HEK293 (cell line): ENCODE measurements around the gene TSR1.

ENCODE experiments used
- GLIS2 ChIP-seq: fragments of 450-650 bp; formaldehyde crosslinking; IDR thresholded peaks from 2 replicates; pipeline ENCODE4 v1.5.1; 2016; ENCODE audit warnings: missing biosample characterization, missing genetic modification characterization
- KLF8 ChIP-seq: fragments of 450-650 bp; formaldehyde crosslinking; IDR thresholded peaks from 2 replicates; pipeline ENCODE4 v1.5.1; 2016; ENCODE audit warnings: missing biosample characterization, missing genetic modification characterization
- PRDM1 ChIP-seq: fragments of 450-650 bp; formaldehyde crosslinking; IDR thresholded peaks from 2 replicates; pipeline ENCODE4; 2016; ENCODE audit warnings: missing biosample characterization, missing genetic modification characterization
- PRDM10 ChIP-seq: fragments of 450-650 bp; formaldehyde crosslinking; IDR thresholded peaks from 2 replicates; pipeline ENCODE4 v1.5.1; 2016; ENCODE audit warnings: missing biosample characterization, missing genetic modification characterization
- WT1 ChIP-seq: fragments of 450-650 bp; formaldehyde crosslinking; IDR thresholded peaks from 2 replicates; pipeline ENCODE4 v1.5.1; 2016; ENCODE audit warnings: missing biosample characterization, missing genetic modification characterization
- ZBTB1 ChIP-seq: fragments of 450-650 bp; formaldehyde crosslinking; IDR thresholded peaks from 2 replicates; pipeline ENCODE4 v1.5.1; 2016; ENCODE audit warnings: missing biosample characterization, missing genetic modification characterization
- ZBTB10 ChIP-seq: fragments of 450-650 bp; formaldehyde crosslinking; IDR thresholded peaks from 2 replicates; pipeline ENCODE4 v1.5.1; 2016; ENCODE audit warnings: missing biosample characterization, missing genetic modification characterization
- ZBTB21 ChIP-seq: fragments of 450-650 bp; formaldehyde crosslinking; IDR thresholded peaks from 2 replicates; pipeline ENCODE4 v1.5.1; 2017; ENCODE audit warnings: missing biosample characterization, missing genetic modification characterization
- ZBTB7A ChIP-seq: fragments of 450-650 bp; formaldehyde crosslinking; IDR thresholded peaks from 2 replicates; pipeline ENCODE4 v1.5.1; 2016; ENCODE audit warnings: low read depth, missing biosample characterization, missing genetic modification characterization
- ZFP69B ChIP-seq: fragments of 450-650 bp; formaldehyde crosslinking; IDR thresholded peaks from 2 replicates; pipeline ENCODE4 v1.5.1; 2016; ENCODE audit warnings: missing biosample characterization, missing genetic modification characterization
- ZNF112 ChIP-seq: fragments of 450-650 bp; formaldehyde crosslinking; IDR thresholded peaks from 2 replicates; pipeline ENCODE4 v1.5.0; 2017; ENCODE audit warnings: missing biosample characterization, missing genetic modification characterization
- ZNF155 ChIP-seq: fragments of 450-650 bp; formaldehyde crosslinking; IDR thresholded peaks from 2 replicates; pipeline ENCODE4 v1.5.1; 2016; ENCODE audit warnings: missing biosample characterization, missing genetic modification characterization
- ZNF324 ChIP-seq: fragments of 450-650 bp; formaldehyde crosslinking; IDR thresholded peaks from 2 replicates; pipeline ENCODE4 v1.5.1; 2016; ENCODE audit warnings: missing biosample characterization, missing genetic modification characterization
- ZNF341 ChIP-seq: fragments of 450-650 bp; formaldehyde crosslinking; IDR thresholded peaks from 2 replicates; pipeline ENCODE4; 2016; ENCODE audit warnings: low read depth, missing biosample characterization, missing genetic modification characterization
- ZNF366 ChIP-seq: fragments of 450-650 bp; formaldehyde crosslinking; conservative IDR thresholded peaks from 2 replicates; pipeline ENCODE4 v1.5.1; 2016; ENCODE audit warnings: missing biosample characterization, missing genetic modification characterization
- ZNF473 ChIP-seq: fragments of 450-650 bp; formaldehyde crosslinking; IDR thresholded peaks from 2 replicates; pipeline ENCODE4 v1.5.1; 2017; ENCODE audit warnings: missing biosample characterization, missing genetic modification characterization
- ZNF580 ChIP-seq: fragments of 450-650 bp; formaldehyde crosslinking; IDR thresholded peaks from 2 replicates; pipeline ENCODE4 v1.5.1; 2016; ENCODE audit warnings: missing biosample characterization, missing genetic modification characterization
- ZNF610 ChIP-seq: fragments of 450-650 bp; formaldehyde crosslinking; IDR thresholded peaks from 2 replicates; pipeline ENCODE4 v1.5.1; 2016; ENCODE audit warnings: missing biosample characterization, missing genetic modification characterization, borderline replicate concordance
- ZNF624 ChIP-seq: fragments of 450-650 bp; formaldehyde crosslinking; IDR thresholded peaks from 2 replicates; pipeline ENCODE4 v1.5.1; 2017; ENCODE audit warnings: missing biosample characterization, missing genetic modification characterization
- ZNF645 ChIP-seq: fragments of 450-650 bp; formaldehyde crosslinking; IDR thresholded peaks from 2 replicates; pipeline ENCODE4; 2016; ENCODE audit warnings: missing biosample characterization, missing genetic modification characterization
- ZNF776 ChIP-seq: fragments of 450-650 bp; formaldehyde crosslinking; IDR thresholded peaks from 2 replicates; pipeline ENCODE4 v1.5.0; 2017; ENCODE audit warnings: missing biosample characterization, missing genetic modification characterization, borderline replicate concordance
- ZNF791 ChIP-seq: fragments of 450-650 bp; formaldehyde crosslinking; IDR thresholded peaks from 2 replicates; pipeline ENCODE4 v1.5.1; 2016; ENCODE audit warnings: missing biosample characterization, missing genetic modification characterization
- ZNF830 ChIP-seq: fragments of 450-650 bp; IDR thresholded peaks from 2 replicates; pipeline ENCODE4 v1.5.0; 2018; ENCODE audit warnings: missing biosample characterization, missing genetic modification characterization, low read depth, mild to moderate bottlenecking, moderate library complexity
- ZNF837 ChIP-seq: fragments of 450-650 bp; formaldehyde crosslinking; IDR thresholded peaks from 2 replicates; pipeline ENCODE4 v1.5.1; 2016; ENCODE audit warnings: missing biosample characterization, missing genetic modification characterization
- ZSCAN16 ChIP-seq: fragments of 450-650 bp; formaldehyde crosslinking; IDR thresholded peaks from 2 replicates; pipeline ENCODE4 v1.5.1; 2016; ENCODE audit warnings: missing biosample characterization, missing genetic modification characterization
- TF ChIP-seq, protein P1 (sequence below): fragments of 450-650 bp; formaldehyde crosslinking; IDR thresholded peaks from 2 replicates; pipeline ENCODE4 v1.5.1; 2016; ENCODE audit warnings: missing biosample characterization, missing genetic modification characterization
- TF ChIP-seq, protein P2 (sequence below): fragments of 450-650 bp; formaldehyde crosslinking; IDR thresholded peaks from 2 replicates; pipeline ENCODE4 v1.5.1; 2017; ENCODE audit warnings: missing biosample characterization, mild to moderate bottlenecking, missing genetic modification characterization, moderate library complexity

TSR1 gene

DNA sequence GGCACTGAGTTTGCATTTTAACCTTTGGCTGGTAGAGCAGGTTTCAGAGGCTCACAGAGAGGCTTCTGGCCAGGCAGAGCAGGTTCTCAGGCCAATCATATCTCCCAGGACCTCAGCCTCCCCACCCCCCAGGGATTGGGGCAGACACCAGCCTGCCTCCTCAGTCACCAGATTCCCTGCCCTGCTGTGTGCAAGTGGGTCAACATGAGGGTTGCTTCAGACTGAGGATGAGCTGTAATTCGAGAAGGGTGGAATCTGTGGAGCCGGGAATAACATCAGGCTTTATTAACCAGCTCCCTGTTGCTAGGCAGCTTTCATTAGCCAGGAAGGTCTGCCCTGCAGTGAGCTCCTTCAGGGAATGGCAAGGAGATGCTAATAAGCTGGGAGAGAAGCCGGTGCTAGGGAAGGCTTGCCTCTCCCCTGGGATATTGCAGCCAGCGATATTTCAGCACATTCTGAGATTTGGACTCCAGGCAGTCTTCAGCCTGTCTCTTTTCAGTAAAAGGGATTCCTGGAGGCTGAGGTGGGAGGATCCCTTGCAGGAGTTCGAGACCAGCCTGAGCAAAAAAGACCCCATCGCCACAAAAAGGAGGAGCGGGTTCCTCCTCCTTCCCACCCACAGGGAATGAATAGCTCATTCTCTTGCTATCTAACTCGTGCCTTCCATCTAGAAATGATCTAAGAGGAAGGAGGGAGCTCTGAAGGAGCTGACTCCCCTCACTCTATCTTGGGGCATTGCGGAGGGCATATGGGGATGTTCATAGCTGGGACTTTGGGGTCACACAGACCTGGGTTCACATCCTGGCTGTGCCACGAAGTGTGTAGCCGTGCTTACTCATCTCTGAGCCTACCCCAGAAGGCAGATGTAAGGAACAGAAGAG, 11.8 kb upstream of the TSR1 start (continued):
- TF ChIP-seq, protein P1, sequence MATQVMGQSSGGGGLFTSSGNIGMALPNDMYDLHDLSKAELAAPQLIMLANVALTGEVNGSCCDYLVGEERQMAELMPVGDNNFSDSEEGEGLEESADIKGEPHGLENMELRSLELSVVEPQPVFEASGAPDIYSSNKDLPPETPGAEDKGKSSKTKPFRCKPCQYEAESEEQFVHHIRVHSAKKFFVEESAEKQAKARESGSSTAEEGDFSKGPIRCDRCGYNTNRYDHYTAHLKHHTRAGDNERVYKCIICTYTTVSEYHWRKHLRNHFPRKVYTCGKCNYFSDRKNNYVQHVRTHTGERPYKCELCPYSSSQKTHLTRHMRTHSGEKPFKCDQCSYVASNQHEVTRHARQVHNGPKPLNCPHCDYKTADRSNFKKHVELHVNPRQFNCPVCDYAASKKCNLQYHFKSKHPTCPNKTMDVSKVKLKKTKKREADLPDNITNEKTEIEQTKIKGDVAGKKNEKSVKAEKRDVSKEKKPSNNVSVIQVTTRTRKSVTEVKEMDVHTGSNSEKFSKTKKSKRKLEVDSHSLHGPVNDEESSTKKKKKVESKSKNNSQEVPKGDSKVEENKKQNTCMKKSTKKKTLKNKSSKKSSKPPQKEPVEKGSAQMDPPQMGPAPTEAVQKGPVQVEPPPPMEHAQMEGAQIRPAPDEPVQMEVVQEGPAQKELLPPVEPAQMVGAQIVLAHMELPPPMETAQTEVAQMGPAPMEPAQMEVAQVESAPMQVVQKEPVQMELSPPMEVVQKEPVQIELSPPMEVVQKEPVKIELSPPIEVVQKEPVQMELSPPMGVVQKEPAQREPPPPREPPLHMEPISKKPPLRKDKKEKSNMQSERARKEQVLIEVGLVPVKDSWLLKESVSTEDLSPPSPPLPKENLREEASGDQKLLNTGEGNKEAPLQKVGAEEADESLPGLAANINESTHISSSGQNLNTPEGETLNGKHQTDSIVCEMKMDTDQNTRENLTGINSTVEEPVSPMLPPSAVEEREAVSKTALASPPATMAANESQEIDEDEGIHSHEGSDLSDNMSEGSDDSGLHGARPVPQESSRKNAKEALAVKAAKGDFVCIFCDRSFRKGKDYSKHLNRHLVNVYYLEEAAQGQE (tag by site-specific recombination) = no peak
- peak; percentile 76 for TF ChIP-seq WT1 (tag by site-specific recombination)
- no peak for TF ChIP-seq ZBTB10 (tag by site-specific recombination)
- no peak for TF ChIP-seq ZBTB1 (tag by site-specific recombination)
- no peak for TF ChIP-seq ZNF473 (tag by site-specific recombination)
- no peak for TF ChIP-seq ZBTB21 (tag by site-specific recombination)
- no peak for TF ChIP-seq ZSCAN16 (tag by site-specific recombination)
- TF ChIP-seq ZNF610 (tag by site-specific recombination) = no peak
- TF ChIP-seq ZNF112 (tag by site-specific recombination) = no peak
- TF ChIP-seq ZNF580 (tag by site-specific recombination) = no peak
- TF ChIP-seq ZNF776 (tag by site-specific recombination) = no peak
- TF ChIP-seq ZNF645 (tag by site-specific recombination) = no peak
- no peak for TF ChIP-seq ZNF837
- TF ChIP-seq ZNF830 (tag by site-specific recombination) = no peak
- TF ChIP-seq ZFP69B (tag by site-specific recombination) = 0 out of 2 replicates have a peak, but pooled peaks have one; percentile 40
- peak; percentile 47; the same call in 1 of the 2 replicates for TF ChIP-seq PRDM10 (tag by site-specific recombination)
- TF ChIP-seq, protein P2, sequence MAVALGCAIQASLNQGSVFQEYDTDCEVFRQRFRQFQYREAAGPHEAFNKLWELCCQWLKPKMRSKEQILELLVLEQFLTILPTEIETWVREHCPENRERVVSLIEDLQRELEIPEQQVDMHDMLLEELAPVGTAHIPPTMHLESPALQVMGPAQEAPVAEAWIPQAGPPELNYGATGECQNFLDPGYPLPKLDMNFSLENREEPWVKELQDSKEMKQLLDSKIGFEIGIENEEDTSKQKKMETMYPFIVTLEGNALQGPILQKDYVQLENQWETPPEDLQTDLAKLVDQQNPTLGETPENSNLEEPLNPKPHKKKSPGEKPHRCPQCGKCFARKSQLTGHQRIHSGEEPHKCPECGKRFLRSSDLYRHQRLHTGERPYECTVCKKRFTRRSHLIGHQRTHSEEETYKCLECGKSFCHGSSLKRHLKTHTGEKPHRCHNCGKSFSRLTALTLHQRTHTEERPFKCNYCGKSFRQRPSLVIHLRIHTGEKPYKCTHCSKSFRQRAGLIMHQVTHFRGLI = no peak
- TF ChIP-seq KLF8 (tag by site-specific recombination) = 0 out of 2 replicates have a peak, but pooled peaks have one; percentile 34
- TF ChIP-seq ZNF155 = no peak
- 0 out of 2 replicates have a peak, but pooled peaks have one; percentile 14 for TF ChIP-seq ZNF366 (tag by site-specific recombination)
- TF ChIP-seq ZBTB7A = no peak
- no peak for TF ChIP-seq ZNF324
- TF ChIP-seq ZNF791 = no peak
- TF ChIP-seq GLIS2 (tag by site-specific recombination) = peak; percentile 58; the same call in 1 of the 2 replicates
- peak; percentile 81 for TF ChIP-seq PRDM1 (tag by site-specific recombination)
- TF ChIP-seq ZNF624 = no peak
- peak; percentile 83 for TF ChIP-seq ZNF341 (tag by site-specific recombination)
